H9 (cell line): ENCODE data around the gene DUOXA1. TPM values are rescaled to one million over a fixed set of nuclear protein-coding genes. Genes with fewer than 3 reads are reported as not detected.

Experiments used
- DNase-seq: peaks from one replicate; pipeline ENCODE4 v3.0.0-alpha.2; 2017
- H2AFZ ChIP-seq: one replicate; pipeline ENCODE4 v1.6.1; 2013; ENCODE audit warnings: mild to moderate bottlenecking, low read length, control low read depth, moderate library complexity
- H2AK5ac ChIP-seq: 2 replicates; pipeline ENCODE4 v1.6.1; 2013; ENCODE audit warnings: low read length, control low read depth, mixed read lengths; ENCODE audit not compliant: insufficient read length
- H2BK120ac ChIP-seq: one replicate; pipeline ENCODE4 v1.6.1; 2013; ENCODE audit warnings: low read depth, mild to moderate bottlenecking, low read length, control low read depth, inconsistent platforms; ENCODE audit not compliant: poor library complexity, severe bottlenecking
- H2BK12ac ChIP-seq: 2 replicates; pipeline ENCODE4 v1.6.1; 2013; ENCODE audit warnings: low read length, control low read depth, mixed read lengths, low read depth; ENCODE audit not compliant: insufficient read length
- H2BK15ac ChIP-seq: 2 replicates; pipeline ENCODE4 v1.6.1; 2013; ENCODE audit warnings: low read depth, low read length, control low read depth
- H2BK20ac ChIP-seq: one replicate; pipeline ENCODE4 v1.6.1; 2013; ENCODE audit warnings: low read depth, mild to moderate bottlenecking, low read length, control low read depth, inconsistent platforms; ENCODE audit not compliant: poor library complexity, severe bottlenecking
- H2BK5ac ChIP-seq: 2 replicates; pipeline ENCODE4 v1.6.1; 2013; ENCODE audit warnings: low read length, control low read depth, mixed read lengths; ENCODE audit not compliant: insufficient read length
- H3K14ac ChIP-seq: 2 replicates; pipeline ENCODE4 v1.6.1; 2013; ENCODE audit warnings: low read length, control low read depth; ENCODE audit not compliant: insufficient read depth
- H3K18ac ChIP-seq: 2 replicates; pipeline ENCODE4 v1.6.1; 2013; ENCODE audit warnings: low read depth, mild to moderate bottlenecking, mixed read lengths, low read length, control low read depth; ENCODE audit not compliant: insufficient read length
- H3K23ac ChIP-seq: 2 replicates; pipeline ENCODE4 v1.6.1; 2013; ENCODE audit warnings: low read length, control low read depth, mixed read lengths, low read depth; ENCODE audit not compliant: insufficient read length
- H3K23me2 ChIP-seq: 2 replicates; pipeline ENCODE4 v1.6.1; 2013; ENCODE audit warnings: low read depth, mild to moderate bottlenecking, mixed read lengths, low read length, control low read depth; ENCODE audit not compliant: insufficient read length, poor library complexity, severe bottlenecking
- H3K27ac ChIP-seq: 2 replicates; pipeline ENCODE4 v1.5.1; 2013; ENCODE audit warnings: low read length, control low read depth, mixed read lengths, low read depth; ENCODE audit not compliant: insufficient read length
- H3K27me3 ChIP-seq: 2 replicates; pipeline ENCODE4 v1.6.1; 2013; ENCODE audit warnings: low read length, control low read depth, inconsistent platforms; ENCODE audit not compliant: insufficient read depth
- H3K4ac ChIP-seq: 2 replicates; pipeline ENCODE4 v1.6.1; 2013; ENCODE audit warnings: low read depth, mild to moderate bottlenecking, control low read depth, inconsistent platforms, low read length, moderate library complexity
- H3K4me1 ChIP-seq: 2 replicates; pipeline ENCODE4 v1.6.1; 2013; ENCODE audit warnings: low read length, control low read depth, inconsistent platforms; ENCODE audit not compliant: insufficient read depth
- H3K4me2 ChIP-seq: 2 replicates; pipeline ENCODE4 v1.6.1; 2013; ENCODE audit warnings: low read length, control low read depth, mixed read lengths; ENCODE audit not compliant: insufficient read length, insufficient read depth
- H3K56ac ChIP-seq: 2 replicates; pipeline ENCODE4 v1.6.1; 2013; ENCODE audit warnings: low read depth, mild to moderate bottlenecking, mixed read lengths, low read length, control low read depth; ENCODE audit not compliant: insufficient read length
- H3K79me1 ChIP-seq: 2 replicates; pipeline ENCODE4 v1.6.1; 2013; ENCODE audit warnings: low read depth, mild to moderate bottlenecking, moderate library complexity, low read length, control low read depth, inconsistent platforms; ENCODE audit not compliant: insufficient read depth, poor library complexity, severe bottlenecking
- H3K79me2 ChIP-seq: 2 replicates; pipeline ENCODE4 v1.6.1; 2013; ENCODE audit warnings: low read length, control low read depth, inconsistent platforms; ENCODE audit not compliant: insufficient read depth
- H3K9ac ChIP-seq: 2 replicates; pipeline ENCODE4 v1.6.1; 2013; ENCODE audit warnings: low read length, control low read depth, mixed read lengths; ENCODE audit not compliant: insufficient read length; ENCODE audit errors: extremely low read depth
- H3K9me3 ChIP-seq: one replicate; pipeline ENCODE4 v1.6.1; 2013; ENCODE audit warnings: low read depth, low read length, inconsistent platforms; ENCODE audit not compliant: control insufficient read depth
- H3T11ph ChIP-seq: one replicate; pipeline ENCODE4 v1.6.1; 2013; ENCODE audit warnings: mild to moderate bottlenecking, low read length, control low read depth, inconsistent platforms
- H4K20me1 ChIP-seq: one replicate; pipeline ENCODE4 v1.6.1; 2013; ENCODE audit not compliant: control insufficient read depth, insufficient read length, insufficient read depth
- H4K5ac ChIP-seq: 2 replicates; pipeline ENCODE4 v1.6.1; 2013; ENCODE audit warnings: low read depth, mild to moderate bottlenecking, mixed read lengths, low read length, control low read depth; ENCODE audit not compliant: insufficient read length
- H4K8ac ChIP-seq: replicated peaks from 2 replicates; pipeline ENCODE4 v1.6.1; 2013; ENCODE audit warnings: low read length, control low read depth, mixed read lengths, low read depth; ENCODE audit not compliant: insufficient read length
- H4K91ac ChIP-seq: 2 replicates; pipeline ENCODE4 v1.6.1; 2013; ENCODE audit warnings: low read depth, mild to moderate bottlenecking, moderate library complexity, mixed read lengths, low read length, control low read depth; ENCODE audit not compliant: insufficient read length
- H3K27ac Mint-ChIP-seq, 3 experiments: 2 replicates in 2 of 3; 3 replicates in 1 of 3; pipeline ENCODE4 v1.8.0; 2020 to 2021; ENCODE audit warnings: mixed read lengths in 3 of 3, mild to moderate bottlenecking in 1 of 3, moderate library complexity in 1 of 3
- H3K27me3 Mint-ChIP-seq: 2 replicates; pipeline ENCODE4 v1.8.0; 2021; ENCODE audit warnings: low read depth, mild to moderate bottlenecking, moderate library complexity, mixed read lengths
- H3K36me3 Mint-ChIP-seq, 3 experiments: 2 replicates in 2 of 3; 3 replicates in 1 of 3; pipeline ENCODE4 v1.8.0; 2020 to 2021; ENCODE audit warnings: low read depth in 3 of 3, mixed read lengths in 3 of 3; ENCODE audit not compliant: insufficient read depth in 1 of 3
- H3K4me1 Mint-ChIP-seq, 2 experiments: 2 replicates each; pipeline ENCODE4 v1.8.0; 2020; ENCODE audit warnings: mixed read lengths in 2 of 2
- H3K4me3 Mint-ChIP-seq, 2 experiments: 2 replicates in 1 of 2; 3 replicates in 1 of 2; pipeline ENCODE4 v1.8.0; 2020 to 2021; ENCODE audit warnings: mild to moderate bottlenecking in 2 of 2, mixed read lengths in 2 of 2, moderate library complexity in 1 of 2
- H3K9me3 Mint-ChIP-seq, 2 experiments: 2 replicates in 1 of 2; 3 replicates in 1 of 2; pipeline ENCODE4 v1.8.0; 2020; ENCODE audit warnings: mild to moderate bottlenecking in 2 of 2, mixed read lengths in 2 of 2, moderate library complexity in 1 of 2
- WGBS: extraction: QIAGEN DNeasy Blood & Tissue Kit; methylation state at CpG from one replicate; pipeline ENCODE4 v1.1.7; 2013; ENCODE audit warnings: missing lambda C conversion rate, low lambda C conversion rate, mixed read lengths; ENCODE audit not compliant: insufficient read length; ENCODE audit errors: extremely low coverage; 5-methylcytosine and 5-hydroxymethylcytosine counted together
- total RNA-seq: library from RNA; stranded (reverse); gene quantifications from 2 replicates; pipeline ENCODE4 v1.2.1, GENCODE V29; 2021
- TF ChIP-seq, protein P1 (sequence below): fragments of 200-600 bp; sonication (generic); conservative IDR thresholded peaks from 3 replicates; pipeline ENCODE4 v1.8.0; 2021; ENCODE audit warnings: antibody characterized with exemption, mild to moderate bottlenecking

The DUOXA1 gene
- total RNA-seq, 1 experiment from 2014 or later = 1.2 TPM

- DNase-seq = no peak
- Histone ChIP-seq H3K9me3 (no peaks in the 10 kb centered on the region), H2BK120ac (no peak overlapping the region), H4K5ac (no peak overlapping the region), H2BK15ac (no peak overlapping the region), H4K8ac (no peak overlapping the region), H3K4ac (no peak overlapping the region), H3K23me2 (peaks cover 9% of the 10 kb centered on the region), H3K79me1 (no peaks in the 10 kb centered on the region), H2AK5ac (no peak overlapping the region), H3K79me2 (no peaks in the 10 kb centered on the region), H3K9ac (no peak overlapping the region), H3T11ph (no peak overlapping the region), H4K20me1 (no peaks in the 10 kb centered on the region), H2BK5ac (no peak overlapping the region), H3K27ac (no peak overlapping the region), H3K27me3 (peaks cover 68% of the 10 kb centered on the region), H3K23ac (no peak overlapping the region), H2BK20ac (no peak overlapping the region), H3K18ac (no peak overlapping the region), H4K91ac (no peak overlapping the region), H2AFZ (no peak overlapping the region), H2BK12ac (no peak overlapping the region), H3K4me2 (no peak overlapping the region), H3K14ac (no peak overlapping the region), H3K56ac (no peak overlapping the region), H3K4me1 (no peaks in the 10 kb centered on the region; the same call in 1 of the 2 replicates)
- Mint-ChIP-seq H3K9me3 (no peaks in the 10 kb centered on the region), H3K4me1 (peaks cover 8 to 11% of the 10 kb centered on the region in 2 experiments), H3K27me3 (peaks cover 82% of the 10 kb centered on the region), H3K36me3 (peaks cover 0 to 1% (median 0%) of the 10 kb centered on the region in 3 experiments; a peak in 1 of 7 replicates), H3K4me3 (no peak overlapping the region), H3K27ac (no peak overlapping the region)
- TF ChIP-seq, protein P1, sequence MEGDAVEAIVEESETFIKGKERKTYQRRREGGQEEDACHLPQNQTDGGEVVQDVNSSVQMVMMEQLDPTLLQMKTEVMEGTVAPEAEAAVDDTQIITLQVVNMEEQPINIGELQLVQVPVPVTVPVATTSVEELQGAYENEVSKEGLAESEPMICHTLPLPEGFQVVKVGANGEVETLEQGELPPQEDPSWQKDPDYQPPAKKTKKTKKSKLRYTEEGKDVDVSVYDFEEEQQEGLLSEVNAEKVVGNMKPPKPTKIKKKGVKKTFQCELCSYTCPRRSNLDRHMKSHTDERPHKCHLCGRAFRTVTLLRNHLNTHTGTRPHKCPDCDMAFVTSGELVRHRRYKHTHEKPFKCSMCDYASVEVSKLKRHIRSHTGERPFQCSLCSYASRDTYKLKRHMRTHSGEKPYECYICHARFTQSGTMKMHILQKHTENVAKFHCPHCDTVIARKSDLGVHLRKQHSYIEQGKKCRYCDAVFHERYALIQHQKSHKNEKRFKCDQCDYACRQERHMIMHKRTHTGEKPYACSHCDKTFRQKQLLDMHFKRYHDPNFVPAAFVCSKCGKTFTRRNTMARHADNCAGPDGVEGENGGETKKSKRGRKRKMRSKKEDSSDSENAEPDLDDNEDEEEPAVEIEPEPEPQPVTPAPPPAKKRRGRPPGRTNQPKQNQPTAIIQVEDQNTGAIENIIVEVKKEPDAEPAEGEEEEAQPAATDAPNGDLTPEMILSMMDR = no peak
- no CpG with 5 or more reads among the region's 7 CpGs for WGBS
Measured at GRCh38 chr15:45134046-45134445, 4.4 kb upstream of the DUOXA1 start.
